Spleen (tissue), 11 donors: ENCODE measurements around the gene ZNF148. TPM values are rescaled to one million over a fixed set of nuclear protein-coding genes. Genes with fewer than 3 reads are reported as not detected.

Source experiments
- DNase-seq: peaks from one replicate; pipeline ENCODE4 v3.0.0-alpha.2; 2020
- H3K27ac ChIP-seq, 8 donors: fragments of 200-600 bp; sonication (generic) in 7 of 8; 1 replicate in 4 of 8; 2 replicates in 4 of 8; pipeline versions ENCODE4 v1.5.0 to v1.8.0; 2016 to 2021; ENCODE audit warnings: inconsistent platforms in 4 of 8, mild to moderate bottlenecking in 4 of 8, moderate library complexity in 1 of 8
- H3K27me3 ChIP-seq, 7 donors: fragments of 200-600 bp; sonication (generic) in 6 of 7; replicated peaks in 1 of 7; 1 replicate in 4 of 7; 2 replicates in 3 of 7; pipeline versions ENCODE4 v1.5.0 to v1.8.0; 2016 to 2021; ENCODE audit warnings: inconsistent platforms in 3 of 7, mild to moderate bottlenecking in 1 of 7
- H3K36me3 ChIP-seq, 6 donors: fragments of 200-600 bp; sonication (generic) in 5 of 6; 1 replicate in 4 of 6; 2 replicates in 2 of 6; pipeline versions ENCODE4 v1.5.0 to v1.8.0; 2016 to 2021; ENCODE audit warnings: inconsistent platforms in 2 of 6
- H3K4me1 ChIP-seq, 6 donors: fragments of 200-600 bp; sonication (generic) in 5 of 6; 1 replicate in 3 of 6; 2 replicates in 3 of 6; pipeline versions ENCODE4 v1.5.0 to v1.8.0; 2016 to 2021; ENCODE audit warnings: inconsistent platforms in 3 of 6
- H3K4me3 ChIP-seq, 8 donors: fragments of 200-600 bp; sonication (generic) in 7 of 8; 1 replicate in 4 of 8; 2 replicates in 4 of 8; pipeline versions ENCODE4 v1.5.0 to v1.8.0; 2016 to 2021; ENCODE audit warnings: inconsistent platforms in 4 of 8, mild to moderate bottlenecking in 4 of 8, moderate library complexity in 2 of 8
- H3K9me3 ChIP-seq, 8 donors: fragments of 200-600 bp; sonication (generic) in 7 of 8; 1 replicate in 4 of 8; 2 replicates in 4 of 8; pipeline versions ENCODE4 v1.5.0 to v1.8.0; 2016 to 2021; ENCODE audit warnings: inconsistent platforms in 4 of 8
- POLR2A ChIP-seq, 3 donors: fragments of 450-650 bp; IDR thresholded peaks; one replicate each; pipeline ENCODE4 v1.5.1; 2017; ENCODE audit warnings: antibody characterized with exemption in 3 of 3, mild to moderate bottlenecking in 1 of 3
- POLR2AphosphoS5 ChIP-seq, 3 donors: sonication (generic); formaldehyde crosslinking; IDR thresholded peaks; one replicate each; pipeline ENCODE4 v1.5.1; 2017; ENCODE audit warnings: antibody characterized with exemption in 3 of 3
- WGBS, 5 donors: extraction: QIAGEN DNeasy Blood & Tissue Kit in 3 of 5; methylation state at CpG; one replicate each; pipeline versions ENCODE4 v1.1.5 to v1.1.7; 2013 to 2018; 5-methylcytosine and 5-hydroxymethylcytosine counted together
- intact Hi-C: fragments of 100-400 bp; cut with DNase I; formaldehyde crosslinking; loops from one replicate; pipeline ENCODE4 v1.15.0; 2023; ENCODE audit warnings: low total_unique reads
- polyA plus RNA-seq, 3 donors: library from polyadenylated mRNA; stranded (reverse); fragments of 200-250 nt; gene quantifications; one replicate each; pipeline ENCODE4 v1.2.1, GENCODE V29; 2013
- total RNA-seq, 7 donors: library from RNA; depleted of rRNA in 3 of 7; stranded (reverse); fragments of >200 nt in 3 of 7; fragmentation: NEBNext Ultra II Directional in 4 of 7; extraction: Animal tissue kit (Norgen Biotek cat#: 25700) in 4 of 7; gene quantifications; one replicate each; pipeline versions ENCODE4 v1.1.0 to v1.2.1, GENCODE V29; 2016 to 2021
- TF ChIP-seq, protein P1 (sequence below), 11 experiments: fragments of 200-600 bp in 7 of 11; fragments of 450-650 bp in 4 of 11; sonication (generic) in 4 of 11; IDR thresholded peaks in 8 of 11; conservative IDR thresholded peaks in 3 of 11; 1 replicate in 7 of 11; 2 replicates in 4 of 11; pipeline versions ENCODE4 v1.4.0 to v1.8.0; 2016 to 2021; ENCODE audit warnings: antibody characterized with exemption in 11 of 11, inconsistent platforms in 4 of 11, mild to moderate bottlenecking in 1 of 11
- donor health status: healthy with polysubstance abuse.
- donor health status: DM: no; HTN: no; CAD: no; lungs with moderate emphysema.
- donor health status: DM: no; HTN: no; CAD: no.
- donor health status: Bipolar disorder and iron deficiency.
- donor health status: healthy.
- donor health status: DM: no; HTN: no; CAD: no.
- donor health status: DM: yes; HTN: yes; CAD: no.

Gene ZNF148
- total and polyA plus RNA-seq, 10 donors = 4.1 to 66.0 (median 39.0) TPM

- H3K27ac ChIP-seq = no peak overlapping the region
- H3K9me3 ChIP-seq = no peaks in the 10 kb centered on the region
- TF ChIP-seq POLR2A (IDR thresholded peaks at IDR 0.05) = no peak
- TF ChIP-seq, protein P1, sequence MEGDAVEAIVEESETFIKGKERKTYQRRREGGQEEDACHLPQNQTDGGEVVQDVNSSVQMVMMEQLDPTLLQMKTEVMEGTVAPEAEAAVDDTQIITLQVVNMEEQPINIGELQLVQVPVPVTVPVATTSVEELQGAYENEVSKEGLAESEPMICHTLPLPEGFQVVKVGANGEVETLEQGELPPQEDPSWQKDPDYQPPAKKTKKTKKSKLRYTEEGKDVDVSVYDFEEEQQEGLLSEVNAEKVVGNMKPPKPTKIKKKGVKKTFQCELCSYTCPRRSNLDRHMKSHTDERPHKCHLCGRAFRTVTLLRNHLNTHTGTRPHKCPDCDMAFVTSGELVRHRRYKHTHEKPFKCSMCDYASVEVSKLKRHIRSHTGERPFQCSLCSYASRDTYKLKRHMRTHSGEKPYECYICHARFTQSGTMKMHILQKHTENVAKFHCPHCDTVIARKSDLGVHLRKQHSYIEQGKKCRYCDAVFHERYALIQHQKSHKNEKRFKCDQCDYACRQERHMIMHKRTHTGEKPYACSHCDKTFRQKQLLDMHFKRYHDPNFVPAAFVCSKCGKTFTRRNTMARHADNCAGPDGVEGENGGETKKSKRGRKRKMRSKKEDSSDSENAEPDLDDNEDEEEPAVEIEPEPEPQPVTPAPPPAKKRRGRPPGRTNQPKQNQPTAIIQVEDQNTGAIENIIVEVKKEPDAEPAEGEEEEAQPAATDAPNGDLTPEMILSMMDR (IDR thresholded peaks at IDR 0.05 in 8 of 11, conservative IDR thresholded peaks at IDR 0.05 in 3 of 11) = no peak
- no peak for TF ChIP-seq POLR2AphosphoS5 (IDR thresholded peaks at IDR 0.05)
- H3K36me3 ChIP-seq = no peaks in the 10 kb centered on the region
- H3K4me3 ChIP-seq = peak overlapping the region in 3 of 8 donors; percentile 35 to 66 (median 50)
- H3K4me1 ChIP-seq = peaks cover 0 to 27% (median 13%) of the 10 kb centered on the region in 6 donors
- intact Hi-C loops = no loop called here
- DNase-seq = no peak
- WGBS, 5 donors = 74 to 83% (median 75%) methylated on average over 11 of the region's 11 CpGs
- peaks cover 0 to 61% (median 35%) of the 10 kb centered on the region in 7 donors for H3K27me3 ChIP-seq
Observed at GRCh38 chr3:125211523-125212090, 163.5 kb downstream of the ZNF148 start.

DNA sequence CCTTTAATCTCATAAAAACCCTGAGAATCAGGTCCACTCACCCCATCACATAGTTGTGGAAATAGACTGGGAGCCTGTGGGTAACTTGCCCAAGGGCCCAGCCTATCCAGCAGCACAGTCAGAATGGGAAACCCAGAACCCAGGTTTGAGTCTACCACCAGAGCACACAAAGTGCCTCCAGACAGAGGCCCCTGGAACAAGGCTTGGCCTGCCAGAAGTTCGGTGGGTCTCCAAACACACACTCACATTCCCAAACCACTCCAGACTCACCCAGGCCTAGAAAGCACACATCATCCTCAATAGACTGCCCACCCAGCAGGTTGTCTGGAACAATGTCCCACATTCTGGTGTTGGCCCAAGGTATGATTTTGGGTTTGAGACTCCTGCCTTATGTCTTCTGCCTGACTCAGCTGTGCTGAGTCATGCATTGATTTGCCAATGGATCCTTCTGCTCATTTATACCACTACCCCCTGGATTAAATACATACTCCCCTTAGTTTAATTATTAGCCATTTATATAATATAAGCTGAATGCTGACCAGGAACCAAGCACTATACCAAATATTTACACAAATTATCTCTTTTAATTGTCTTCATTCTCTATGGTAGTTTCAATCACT is 167.1 kb downstream of the ZNF148 start:
- peaks cover 0 to 16% (median 12%) of the 10 kb centered on the region in 6 donors for H3K4me1 ChIP-seq
- peaks cover 0 to 29% (median 18%) of the 10 kb centered on the region in 7 donors for H3K27me3 ChIP-seq
- intact Hi-C loops = no loop called here
- no peaks in the 10 kb centered on the region for H3K36me3 ChIP-seq
- H3K4me3 ChIP-seq = no peak overlapping the region
- DNase-seq = no peak
- no peaks in the 10 kb centered on the region for H3K9me3 ChIP-seq
- WGBS, 5 donors = 90 to 100% (median 100%) methylated on average over 1 of the region's 1 CpG
- TF ChIP-seq, protein P1 (IDR thresholded peaks at IDR 0.05 in 8 of 11, conservative IDR thresholded peaks at IDR 0.05 in 3 of 11) = no peak
- TF ChIP-seq POLR2A (IDR thresholded peaks at IDR 0.05) = no peak
- TF ChIP-seq POLR2AphosphoS5 (IDR thresholded peaks at IDR 0.05) = no peak
- no peak overlapping the region for H3K27ac ChIP-seq

- 80 to 89% (median 88%) methylated on average over 7 of the region's 7 CpGs for WGBS, 5 donors
- H3K36me3 ChIP-seq = no peaks in the 10 kb centered on the region
- TF ChIP-seq, protein P1 (IDR thresholded peaks at IDR 0.05 in 8 of 11, conservative IDR thresholded peaks at IDR 0.05 in 3 of 11) = no peak
- TF ChIP-seq POLR2AphosphoS5 (IDR thresholded peaks at IDR 0.05) (no peak), POLR2A (IDR thresholded peaks at IDR 0.05) (no peak)
- intact Hi-C loops = no loop called here
- no peak for DNase-seq
- H3K4me1 ChIP-seq = peaks cover 0 to 11% (median 7%) of the 10 kb centered on the region in 6 donors
- H3K27ac ChIP-seq = no peak overlapping the region
- H3K9me3 ChIP-seq = no peaks in the 10 kb centered on the region
- no peak overlapping the region for H3K4me3 ChIP-seq
- H3K27me3 ChIP-seq = peaks cover 0 to 23% (median 13%) of the 10 kb centered on the region in 7 donors
Observed at GRCh38 chr3:125207507-125207906, 167.6 kb downstream of the ZNF148 start.

- intact Hi-C loops = no loop called here
- no peak for DNase-seq
- Histone ChIP-seq H3K27me3 (peaks cover 0 to 18% (median 7%) of the 10 kb centered on the region in 7 donors), H3K36me3 (no peaks in the 10 kb centered on the region), H3K9me3 (no peaks in the 10 kb centered on the region), H3K4me3 (no peak overlapping the region), H3K27ac (no peak overlapping the region), H3K4me1 (peaks cover 0 to 5% (median 1%) of the 10 kb centered on the region in 6 donors)
- 74 to 91% (median 82%) methylated on average over 6 of the region's 6 CpGs for WGBS, 5 donors
- TF ChIP-seq POLR2A (IDR thresholded peaks at IDR 0.05) = no peak
- TF ChIP-seq POLR2AphosphoS5 (IDR thresholded peaks at IDR 0.05) = no peak
- TF ChIP-seq, protein P1 (IDR thresholded peaks at IDR 0.05 in 8 of 11, conservative IDR thresholded peaks at IDR 0.05 in 3 of 11) = no peak
Observed at GRCh38 chr3:125206934-125207333, 168.2 kb downstream of the ZNF148 start.
